Muscle layer of colon (tissue), 2 donors: Measurements from ENCODE around the gene FHL1.

Experiments used
- H3K27ac ChIP-seq: one replicate; pipeline ENCODE4 v1.7.0; 2013; ENCODE audit warnings: low read depth, mild to moderate bottlenecking, low read length, moderate library complexity
- H3K27me3 ChIP-seq, 2 donors: one replicate each; pipeline ENCODE4 v1.7.0; 2013; ENCODE audit warnings: low read length in 2 of 2, mild to moderate bottlenecking in 2 of 2; ENCODE audit not compliant: insufficient read depth in 2 of 2, control insufficient read depth in 1 of 2
- H3K36me3 ChIP-seq: one replicate; pipeline ENCODE4 v1.7.0; 2013; ENCODE audit warnings: mild to moderate bottlenecking, low read length; ENCODE audit not compliant: insufficient read depth
- H3K4me1 ChIP-seq: one replicate; pipeline ENCODE4 v1.7.0; 2013; ENCODE audit warnings: mild to moderate bottlenecking, low read length; ENCODE audit not compliant: insufficient read depth
- H3K4me3 ChIP-seq, 2 donors: one replicate each; pipeline ENCODE4 v1.7.0; 2013; ENCODE audit warnings: low read length in 2 of 2, low read depth in 1 of 2, mild to moderate bottlenecking in 1 of 2, moderate library complexity in 1 of 2
- H3K9ac ChIP-seq: one replicate; pipeline ENCODE4 v1.7.0; 2013; ENCODE audit warnings: low read length
- H3K9me3 ChIP-seq: one replicate; pipeline ENCODE4 v1.7.0; 2013; ENCODE audit warnings: mild to moderate bottlenecking, low read length
- donor health status: abdominal sarcoma.
- donor health status: Adenocarcinoma of cecum.

The FHL1 gene

DNA sequence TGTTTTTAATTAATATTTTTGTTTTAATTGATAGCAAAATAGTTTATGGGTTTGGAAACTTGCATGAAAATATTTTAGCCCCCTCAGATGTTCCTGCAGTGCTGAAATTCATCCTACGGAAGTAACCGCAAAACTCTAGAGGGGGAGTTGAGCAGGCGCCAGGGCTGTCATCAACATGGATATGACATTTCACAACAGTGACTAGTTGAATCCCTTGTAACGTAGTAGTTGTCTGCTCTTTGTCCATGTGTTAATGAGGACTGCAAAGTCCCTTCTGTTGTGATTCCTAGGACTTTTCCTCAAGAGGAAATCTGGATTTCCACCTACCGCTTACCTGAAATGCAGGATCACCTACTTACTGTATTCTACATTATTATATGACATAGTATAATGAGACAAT is 63.5 kb downstream of the FHL1 start:
- Histone ChIP-seq H3K9me3 (no peaks in the 10 kb centered on the region), H3K4me1 (peaks cover 37% of the 10 kb centered on the region), H3K36me3 (peaks cover 22% of the 10 kb centered on the region)

DNA sequence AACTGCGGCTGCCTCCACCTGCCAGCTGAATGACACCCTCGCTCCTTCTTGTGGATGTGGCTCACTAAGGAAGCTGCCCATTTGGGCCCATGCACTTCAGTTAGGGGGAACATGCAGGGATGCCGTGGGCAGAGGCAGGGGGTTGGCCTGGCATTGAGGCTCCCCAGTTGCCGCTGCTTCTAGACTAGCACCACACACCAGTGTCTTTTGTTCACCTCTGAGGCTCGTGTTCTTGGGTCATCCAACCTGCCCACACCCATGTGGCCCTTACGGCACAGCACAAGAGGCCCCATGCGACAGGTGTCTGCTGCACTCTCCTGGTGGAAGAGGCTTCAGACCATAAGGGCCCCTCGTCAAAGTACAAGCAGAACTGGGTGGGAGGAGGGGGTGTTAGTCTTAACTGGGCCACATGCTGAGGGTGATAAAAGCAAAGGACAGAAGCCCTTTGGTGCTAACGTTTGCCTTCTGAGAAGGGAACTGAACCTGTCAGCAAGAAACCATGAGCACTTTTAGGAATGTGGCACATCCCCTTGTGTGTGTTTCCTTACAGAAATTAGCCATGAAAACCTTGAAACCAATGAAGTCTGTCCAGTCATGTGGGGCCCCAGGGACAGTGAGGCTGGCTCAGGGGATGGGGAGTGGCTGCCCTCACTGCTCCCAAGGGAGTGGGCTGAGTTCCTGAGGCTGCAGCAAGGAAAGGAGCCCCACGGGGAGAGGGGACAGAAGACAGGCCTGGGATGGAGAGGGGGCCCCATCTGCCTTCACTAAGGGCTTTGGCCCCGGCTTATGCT is 64.6 kb downstream of the FHL1 start:
- no peaks in the 10 kb centered on the region for H3K9me3 ChIP-seq
- H3K4me3 ChIP-seq: no peak overlapping the region
- H3K4me1 ChIP-seq: peaks cover 26% of the 10 kb centered on the region
- H3K27me3 ChIP-seq: peaks cover 0 to 5% of the 10 kb centered on the region in 2 donors
- no peak overlapping the region for H3K9ac ChIP-seq
- peak overlapping the region; percentile 7 for H3K27ac ChIP-seq
- H3K36me3 ChIP-seq: peaks cover 16% of the 10 kb centered on the region

More for the DNA sequence above, 63.5 kb downstream of the FHL1 start:
- Histone ChIP-seq H3K9ac (no peak overlapping the region), H3K27ac (no peak overlapping the region), H3K27me3 (peaks cover 0 to 5% of the 10 kb centered on the region in 2 donors), H3K4me3 (no peak overlapping the region)

DNA sequence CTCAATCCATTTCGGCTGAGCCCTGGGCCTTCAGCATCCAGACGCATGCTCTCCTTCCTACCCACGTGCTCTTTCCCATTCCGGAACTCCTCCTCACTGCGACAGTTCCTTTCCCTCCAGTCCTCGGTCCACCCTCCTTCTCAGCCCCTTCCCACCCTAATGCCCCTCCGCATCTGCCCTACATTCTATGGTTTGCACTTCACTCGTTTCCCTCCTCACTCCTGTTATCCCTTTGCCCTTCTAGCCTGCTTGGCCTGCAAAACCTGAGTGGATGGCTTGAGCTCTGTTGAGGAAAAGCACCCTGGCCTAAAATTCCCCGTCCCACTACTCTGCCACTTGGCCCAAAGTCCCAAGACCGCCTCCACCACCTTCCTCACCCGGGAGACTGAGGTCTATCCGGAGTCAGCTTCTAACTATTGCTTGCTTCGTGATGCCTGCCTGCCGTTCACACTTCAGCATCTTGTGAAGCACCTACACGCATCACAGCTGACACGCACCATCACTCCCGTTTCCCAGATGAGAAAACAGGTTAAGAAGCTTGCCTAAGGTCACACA is 65.3 kb downstream of the FHL1 start:
- Histone ChIP-seq H3K27ac (no peak overlapping the region), H3K4me3 (no peak overlapping the region), H3K27me3 (peaks cover 0 to 5% of the 10 kb centered on the region in 2 donors), H3K36me3 (peaks cover 10% of the 10 kb centered on the region), H3K4me1 (peaks cover 20% of the 10 kb centered on the region), H3K9ac (no peak overlapping the region), H3K9me3 (no peaks in the 10 kb centered on the region)

DNA sequence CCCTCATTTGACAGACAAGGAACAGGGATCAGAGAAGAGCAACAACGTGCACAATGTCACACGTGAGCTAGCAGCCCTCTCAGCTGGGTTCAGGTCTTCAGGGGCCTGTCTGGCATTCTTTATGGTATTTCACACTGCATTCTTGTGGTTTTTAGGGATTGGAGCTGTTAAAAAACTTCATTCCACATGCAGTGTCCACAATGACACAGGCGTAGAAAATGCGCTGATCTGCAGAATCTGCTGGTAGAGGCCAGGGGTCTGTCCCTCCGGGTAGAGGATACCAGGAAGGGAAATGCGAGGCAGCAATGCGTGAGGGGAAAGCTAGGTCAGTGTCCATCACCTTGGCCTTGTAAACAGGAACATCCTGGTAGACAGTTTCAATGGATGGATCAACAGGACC is 67.2 kb downstream of the FHL1 start:
- H3K27ac ChIP-seq: no peak overlapping the region

DNA sequence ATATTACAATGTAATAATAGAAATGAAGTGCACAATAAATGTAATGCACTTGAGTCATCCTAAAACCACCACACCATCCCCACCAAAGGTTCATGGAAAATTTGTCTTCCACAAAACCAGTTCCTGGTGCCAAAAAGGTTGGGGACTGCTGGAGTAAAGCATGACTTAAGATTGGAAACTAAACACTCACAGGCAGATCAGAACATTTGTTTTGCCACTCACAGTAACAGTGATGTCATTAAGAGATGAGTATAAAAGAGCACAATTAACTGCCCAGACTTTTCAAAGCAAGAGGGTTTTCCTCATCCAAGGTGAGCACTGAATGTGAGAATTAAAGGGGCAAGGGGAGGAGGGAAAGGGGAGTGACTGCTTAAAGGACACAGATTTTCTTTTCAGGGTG is 68.2 kb downstream of the FHL1 start:
- Histone ChIP-seq H3K27me3 (no peaks in the 10 kb centered on the region), H3K4me3 (no peak overlapping the region), H3K9me3 (no peaks in the 10 kb centered on the region), H3K27ac (no peak overlapping the region), H3K4me1 (no peaks in the 10 kb centered on the region), H3K9ac (no peak overlapping the region), H3K36me3 (peaks cover 3% of the 10 kb centered on the region)

More for the DNA sequence above, 67.2 kb downstream of the FHL1 start:
- peaks cover 2% of the 10 kb centered on the region for H3K4me1 ChIP-seq
- no peak overlapping the region for H3K9ac ChIP-seq
- H3K9me3 ChIP-seq: no peaks in the 10 kb centered on the region
- H3K36me3 ChIP-seq: no peaks in the 10 kb centered on the region
- H3K4me3 ChIP-seq: no peak overlapping the region
- peaks cover 0 to 5% of the 10 kb centered on the region in 2 donors for H3K27me3 ChIP-seq

DNA sequence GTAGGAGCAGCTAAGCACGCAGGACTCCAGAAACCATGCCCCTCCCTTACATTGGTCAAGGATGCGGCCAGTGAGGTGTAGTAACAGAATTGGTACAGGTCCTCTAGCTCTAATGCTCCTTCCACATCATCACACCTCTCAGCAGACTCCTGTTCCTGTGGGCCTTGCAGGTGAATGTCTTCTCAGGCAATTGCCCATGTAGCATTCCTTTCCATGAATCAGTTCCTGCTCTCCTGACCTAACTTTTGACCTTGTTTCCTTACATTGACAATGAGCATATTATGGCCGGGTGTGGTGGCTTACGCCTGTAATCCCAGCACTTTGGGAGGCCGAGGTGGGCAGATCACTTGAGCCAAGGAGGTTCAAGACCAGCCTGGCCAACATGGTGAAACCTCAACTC is 72.6 kb downstream of the FHL1 start:
- Histone ChIP-seq H3K4me1 (no peaks in the 10 kb centered on the region), H3K9me3 (no peaks in the 10 kb centered on the region), H3K4me3 (no peak overlapping the region), H3K9ac (no peak overlapping the region), H3K36me3 (peaks cover 18% of the 10 kb centered on the region), H3K27me3 (no peaks in the 10 kb centered on the region), H3K27ac (no peak overlapping the region)

DNA sequence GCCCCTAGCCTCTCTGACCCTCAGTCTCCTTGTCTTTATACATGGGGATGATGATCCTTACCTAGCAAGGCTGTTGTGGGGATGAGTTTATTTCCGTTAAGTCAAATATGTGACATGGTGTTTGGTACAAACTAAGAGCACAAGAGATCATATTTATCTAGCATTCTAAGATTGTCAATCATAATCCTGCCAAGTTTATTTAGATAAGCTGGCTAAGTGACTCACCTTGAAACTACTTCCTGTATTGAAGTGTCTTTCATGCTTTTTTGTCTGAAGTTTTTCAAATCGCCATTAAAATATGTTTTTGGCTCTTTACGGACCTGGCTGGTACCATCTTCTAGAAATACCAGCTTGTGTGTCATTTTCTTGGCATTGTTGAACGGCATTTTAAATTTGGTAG is 73.2 kb downstream of the FHL1 start:
- Histone ChIP-seq H3K9ac (no peak overlapping the region), H3K36me3 (peaks cover 18% of the 10 kb centered on the region), H3K9me3 (no peaks in the 10 kb centered on the region), H3K27me3 (no peaks in the 10 kb centered on the region), H3K4me3 (no peak overlapping the region), H3K4me1 (no peaks in the 10 kb centered on the region), H3K27ac (no peak overlapping the region)

DNA sequence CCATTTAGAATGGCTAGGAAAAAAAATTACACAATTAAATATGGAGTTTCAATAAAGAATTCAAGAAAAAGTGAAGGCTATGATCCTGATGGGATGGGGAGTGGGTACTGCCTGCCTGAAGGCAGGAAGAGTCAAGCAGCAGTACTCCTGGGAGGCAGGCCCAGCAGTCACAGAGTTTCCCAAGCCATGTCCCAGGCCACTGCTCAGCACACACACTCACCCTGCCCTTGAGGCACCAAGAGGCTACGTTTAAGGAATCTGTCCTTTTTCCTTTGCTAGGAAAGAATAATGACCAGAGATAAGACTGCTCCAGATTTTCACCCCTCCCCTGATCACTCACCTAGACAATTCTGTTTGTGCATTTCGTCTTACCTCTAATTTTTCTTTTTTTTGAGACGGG is 73.6 kb downstream of the FHL1 start:
- Histone ChIP-seq H3K9ac (no peak overlapping the region), H3K4me1 (no peaks in the 10 kb centered on the region), H3K9me3 (no peaks in the 10 kb centered on the region), H3K4me3 (no peak overlapping the region), H3K27ac (no peak overlapping the region), H3K27me3 (no peaks in the 10 kb centered on the region), H3K36me3 (peaks cover 18% of the 10 kb centered on the region)

DNA sequence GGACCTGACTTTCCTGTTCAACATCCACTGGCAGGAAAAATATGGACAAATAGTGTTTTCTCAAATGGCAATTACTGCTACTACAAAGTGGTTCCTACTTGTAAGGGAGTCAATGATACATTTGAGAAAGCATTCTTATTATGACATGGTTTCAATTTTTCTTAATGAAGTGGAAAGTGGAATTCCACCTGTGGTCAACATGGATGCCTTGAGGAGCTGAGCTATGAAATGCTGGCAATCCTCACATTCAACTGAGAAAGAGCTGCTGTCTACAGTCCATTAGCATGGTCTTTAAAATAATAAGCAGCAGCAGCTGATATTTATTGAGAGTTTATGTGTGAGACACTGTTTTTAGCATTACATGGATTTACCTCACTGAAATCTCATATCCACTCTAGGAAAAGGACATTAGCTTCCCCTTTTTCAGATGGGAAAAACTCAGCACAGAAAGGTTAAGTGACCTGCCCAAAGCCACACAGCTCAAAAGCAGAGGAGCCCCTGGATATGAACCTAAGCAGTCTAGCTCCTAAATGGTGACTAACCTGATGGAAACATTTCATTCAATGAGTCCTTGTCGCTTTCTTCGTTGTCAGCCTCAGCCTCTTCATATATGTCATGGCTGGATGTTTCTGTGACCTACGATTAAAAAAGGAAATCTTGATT is 74.6 kb downstream of the FHL1 start:
- no peak overlapping the region for H3K27ac ChIP-seq
- H3K27me3 ChIP-seq: no peaks in the 10 kb centered on the region
- H3K4me3 ChIP-seq: no peak overlapping the region
- H3K36me3 ChIP-seq: peaks cover 18% of the 10 kb centered on the region
- no peaks in the 10 kb centered on the region for H3K4me1 ChIP-seq
- no peak overlapping the region for H3K9ac ChIP-seq
- no peaks in the 10 kb centered on the region for H3K9me3 ChIP-seq

DNA sequence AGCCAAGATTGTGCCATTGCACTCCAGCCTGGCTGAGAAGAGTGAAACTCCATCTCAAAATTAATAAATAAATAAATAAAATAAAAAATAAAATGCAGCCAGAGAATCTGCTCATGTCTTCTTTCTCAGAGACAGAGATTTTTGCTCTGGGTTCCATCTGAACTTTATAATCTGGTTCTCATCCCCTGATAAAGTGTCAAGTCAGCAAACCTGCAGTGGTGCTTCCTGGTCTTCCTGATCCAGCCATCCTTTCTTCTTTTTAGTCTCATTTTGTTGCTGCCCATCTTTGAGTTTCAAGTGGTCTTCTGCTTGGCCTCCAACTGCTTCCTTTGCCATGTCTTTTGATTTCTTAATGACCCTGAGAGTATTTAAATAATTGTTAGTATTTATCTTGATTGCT is 79.7 kb downstream of the FHL1 start:
- peaks cover 0 to 3% of the 10 kb centered on the region in 2 donors for H3K27me3 ChIP-seq
- H3K27ac ChIP-seq: no peak overlapping the region
- no peaks in the 10 kb centered on the region for H3K9me3 ChIP-seq
- H3K4me3 ChIP-seq: no peak overlapping the region
- peaks cover 22% of the 10 kb centered on the region for H3K36me3 ChIP-seq
- no peaks in the 10 kb centered on the region for H3K4me1 ChIP-seq
- H3K9ac ChIP-seq: no peak overlapping the region

DNA sequence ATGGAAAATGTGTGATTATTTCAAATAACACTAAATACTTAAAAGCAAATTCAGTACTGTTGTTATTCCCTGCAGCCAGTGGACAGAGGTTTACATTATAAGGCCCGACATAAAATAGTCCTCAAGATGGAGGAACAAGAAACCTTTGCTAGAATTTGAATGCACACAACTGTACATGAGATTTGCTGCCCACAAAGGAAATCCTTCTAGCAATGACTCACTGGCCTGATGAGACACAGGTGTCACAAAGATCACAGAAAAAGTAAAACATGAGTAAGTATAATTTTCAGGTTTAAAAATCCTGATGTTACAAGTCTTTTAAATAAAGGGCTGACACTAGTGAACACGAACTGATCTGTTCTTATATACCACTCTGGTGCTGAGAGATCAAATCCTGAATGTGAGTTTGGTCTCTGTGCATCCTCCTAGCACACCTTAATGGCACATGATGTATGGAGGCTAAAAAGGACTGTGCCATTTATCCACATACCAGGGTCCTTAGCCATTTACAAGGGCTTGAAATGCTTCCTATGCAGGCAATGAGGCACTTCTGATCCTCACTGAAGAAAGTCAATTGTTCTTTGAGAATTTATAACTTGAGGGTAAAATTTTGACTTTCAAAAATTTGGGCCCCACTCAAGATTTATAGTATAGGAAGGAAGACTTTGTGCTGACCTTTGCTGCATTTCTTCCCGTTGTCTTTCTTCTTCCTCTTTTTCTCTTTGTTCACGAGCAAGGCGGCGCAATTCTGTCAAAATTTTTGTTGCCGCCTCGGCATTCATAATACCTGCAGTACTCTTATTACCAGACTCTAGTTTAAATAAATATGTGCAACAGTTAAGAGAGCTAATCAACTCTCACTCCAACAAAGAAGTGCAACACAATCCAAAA is 80.9 kb downstream of the FHL1 start:
- peaks cover 0 to 3% of the 10 kb centered on the region in 2 donors for H3K27me3 ChIP-seq
- no peak overlapping the region for H3K4me3 ChIP-seq
- no peak overlapping the region for H3K9ac ChIP-seq
- no peaks in the 10 kb centered on the region for H3K9me3 ChIP-seq
- no peak overlapping the region for H3K27ac ChIP-seq
- peaks cover 17% of the 10 kb centered on the region for H3K36me3 ChIP-seq
- H3K4me1 ChIP-seq: no peaks in the 10 kb centered on the region
